A204.1 (cell line): ENCODE results near the gene CTH.
"Not testable (repeated sequence)": the region's sequence is repeated elsewhere in the genome, so short reads cannot be mapped to it uniquely, and the experiment has no call there.

Experiments
- FAIRE-seq: peaks from 2 replicates; lab custom pipeline; 2012; peaks lifted over from hg19 to GRCh38; lab: Jason Lieb, UNC

Gene CTH

GRCh38 chr1:70409136-70409535 is 1.9 kb upstream of the CTH start:
- FAIRE-seq, result no peak

- no peak for FAIRE-seq
Measured at GRCh38 chr1:70411360-70411844, 334 bp downstream of the CTH start.

- FAIRE-seq, result no peak
Measured at GRCh38 chr1:70415882-70416281, 4.8 kb downstream of the CTH start.

- not testable (repeated sequence) for FAIRE-seq
Measured at GRCh38 chr1:70418973-70419734, 8.1 kb downstream of the CTH start.

- FAIRE-seq, result no peak
Measured at GRCh38 chr1:70420320-70420719, 9.3 kb downstream of the CTH start.

GRCh38 chr1:70426154-70427131 is 15.4 kb downstream of the CTH start:
- FAIRE-seq, result no peak

GRCh38 chr1:70427976-70428375 is 16.9 kb downstream of the CTH start:
- no peak for FAIRE-seq

- FAIRE-seq, result no peak
Measured at GRCh38 chr1:70429219-70429618, 18.2 kb downstream of the CTH start.

- FAIRE-seq, result peak; percentile 3
Measured at GRCh38 chr1:70429757-70430156, 18.7 kb downstream of the CTH start.

GRCh38 chr1:70431317-70431716 is 20.2 kb downstream of the CTH start:
- FAIRE-seq, result peak; percentile 68

- no peak for FAIRE-seq
Measured at GRCh38 chr1:70431874-70432273, 20.8 kb downstream of the CTH start.

GRCh38 chr1:70434253-70434859 is 23.3 kb downstream of the CTH start:
- FAIRE-seq, result no peak

- no peak for FAIRE-seq
Measured at GRCh38 chr1:70436622-70437251, 25.7 kb downstream of the CTH start.

GRCh38 chr1:70438529-70438928 is 27.5 kb downstream of the CTH start:
- FAIRE-seq, result no peak

- no peak for FAIRE-seq
Measured at GRCh38 chr1:70440642-70441391, 29.7 kb downstream of the CTH start.

- no peak for FAIRE-seq
Measured at GRCh38 chr1:70441392-70442035, 30.4 kb downstream of the CTH start.

- FAIRE-seq, result no peak
Measured at GRCh38 chr1:70442490-70442889, 31.4 kb downstream of the CTH start.

GRCh38 chr1:70443739-70444138 is 32.7 kb downstream of the CTH start:
- no peak for FAIRE-seq

GRCh38 chr1:70449049-70449448 is 38.0 kb downstream of the CTH start:
- no peak for FAIRE-seq

GRCh38 chr1:70452164-70452939 is 41.3 kb downstream of the CTH start:
- FAIRE-seq, result not testable (repeated sequence)
